ENCODE data around the gene NOC4L.
"Not testable (repeated sequence)": the region's sequence is repeated elsewhere in the genome, so short reads cannot be mapped to it uniquely, and the experiment has no call there.

The NOC4L gene

DNA sequence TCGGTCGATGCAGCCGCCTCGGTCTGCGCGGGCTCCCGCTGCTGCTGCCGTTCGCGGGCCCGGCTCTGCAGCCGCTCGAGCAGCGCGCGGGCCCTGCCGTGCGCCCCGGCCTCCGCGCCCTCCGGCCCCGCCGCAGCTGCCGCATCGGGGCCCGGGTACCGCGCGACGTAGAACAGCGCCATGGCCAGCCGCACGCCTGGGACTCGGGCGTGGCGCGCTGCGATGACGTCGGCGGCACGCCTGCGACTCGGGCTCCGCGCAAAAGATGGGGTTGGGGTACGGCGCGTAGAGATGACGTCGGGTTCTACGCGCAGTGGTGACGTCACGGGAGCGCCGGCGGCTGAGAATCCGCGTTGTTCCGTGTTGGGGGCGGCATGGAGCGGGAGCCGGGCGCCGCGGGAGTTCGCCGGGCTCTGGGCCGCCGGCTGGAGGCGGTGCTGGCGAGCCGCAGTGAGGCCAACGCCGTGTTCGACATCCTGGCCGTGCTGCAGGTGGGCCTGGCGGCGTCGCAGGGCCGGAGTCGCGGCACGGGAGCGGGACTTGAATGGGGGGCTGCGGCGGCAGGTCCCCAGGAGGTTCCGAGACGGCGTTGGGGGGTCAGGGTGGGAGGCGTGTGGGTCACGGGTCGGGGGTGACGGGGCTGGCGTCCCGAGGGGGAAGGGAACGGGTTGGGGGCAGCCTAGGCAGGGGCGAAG lies at the start of gene NOC4L, which contains the start of gene DDX51:
Gene NOC4L (plus strand): TSS at position 343 of the 695 bp plus-strand sequence. CDS start 32 bp downstream, at position 375.
Gene DDX51 (minus strand): TSS at position 205 of the 695 bp plus-strand sequence. CDS start 23 bp downstream, at position 182.
- H3K4me3 ChIP-seq (ENCODE audit: low read depth, low read length) = peak within 1 kb of the TSS; percentile 83

DNA sequence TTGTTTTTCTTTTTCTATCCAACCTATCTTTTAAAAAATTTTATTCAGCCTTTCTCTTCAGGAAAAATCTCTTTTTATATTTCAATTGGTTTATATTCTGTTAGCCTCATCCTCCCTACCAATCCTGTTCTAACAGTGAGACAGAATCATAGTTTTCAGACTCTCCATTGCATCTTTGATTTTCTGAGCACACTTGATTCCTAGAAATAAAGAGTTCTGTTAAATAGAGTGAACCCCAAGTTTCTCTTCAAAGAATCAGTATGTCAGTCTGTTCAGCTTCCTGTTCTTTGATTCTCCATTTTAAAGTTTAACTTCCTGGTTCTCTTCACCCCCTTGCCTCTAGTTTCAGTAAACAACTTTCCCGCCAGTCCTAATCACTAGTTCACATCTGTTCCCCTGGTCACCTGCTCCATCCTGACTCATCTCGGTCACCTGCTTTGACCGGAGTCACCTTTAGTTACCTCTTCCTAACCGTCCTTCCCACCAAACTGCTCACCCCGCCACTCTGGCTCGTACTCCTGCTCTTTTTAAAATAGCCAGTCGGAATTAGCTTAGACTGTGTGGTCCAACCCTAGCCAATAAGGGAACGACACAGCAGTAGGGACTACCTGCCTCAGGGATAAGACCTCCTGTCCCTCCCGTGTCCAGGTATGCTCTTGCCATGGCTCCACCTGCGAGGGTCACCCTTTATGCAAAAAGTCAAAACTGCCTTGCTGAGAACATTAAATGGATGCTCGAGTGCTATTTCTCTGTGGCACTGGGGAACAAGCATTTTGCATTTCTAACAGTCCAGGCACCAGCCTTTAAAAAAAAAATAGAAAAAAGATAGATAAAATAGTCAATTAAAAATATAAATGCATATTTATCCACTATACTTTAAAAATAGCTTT lies 48.5 kb upstream of the NOC4L start:
- H3K4me3 ChIP-seq (ENCODE audit: low read depth, low read length) = no peak overlapping the region

GRCh38 chr12:132099739-132100138 lies 44.5 kb upstream of the NOC4L start:
- no peak overlapping the region for H3K4me3 ChIP-seq (ENCODE audit: low read depth, low read length)

GRCh38 chr12:132100306-132101065 lies 43.8 kb upstream of the NOC4L start:
- no peak overlapping the region for H3K4me3 ChIP-seq (ENCODE audit: low read depth, low read length)

- H3K4me3 ChIP-seq (ENCODE audit: low read depth, low read length) = no peak overlapping the region
Observed at GRCh38 chr12:132102297-132102696, 42.0 kb upstream of the NOC4L start.

DNA sequence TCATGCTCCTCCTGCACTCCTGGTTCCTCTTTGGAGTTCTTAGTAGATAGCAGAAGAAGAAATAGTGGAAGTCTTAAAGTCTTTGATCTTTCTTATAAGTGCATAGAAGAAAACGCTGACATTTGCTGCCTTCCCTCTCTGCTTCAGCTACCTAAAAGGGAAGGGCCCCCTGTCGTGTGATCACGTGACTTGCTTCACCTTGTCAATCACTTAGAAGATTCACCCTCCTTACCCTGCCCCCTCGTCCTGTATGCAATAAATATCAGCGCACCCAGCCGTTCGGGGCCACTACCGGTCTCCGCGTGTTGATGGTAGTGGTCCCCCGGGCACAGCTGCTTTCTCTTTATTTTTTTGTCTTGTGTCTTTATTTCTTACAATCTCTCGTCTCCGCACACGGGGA lies 41.2 kb upstream of the NOC4L start:
- not testable (repeated sequence) for H3K4me3 ChIP-seq (ENCODE audit: low read depth, low read length)

DNA sequence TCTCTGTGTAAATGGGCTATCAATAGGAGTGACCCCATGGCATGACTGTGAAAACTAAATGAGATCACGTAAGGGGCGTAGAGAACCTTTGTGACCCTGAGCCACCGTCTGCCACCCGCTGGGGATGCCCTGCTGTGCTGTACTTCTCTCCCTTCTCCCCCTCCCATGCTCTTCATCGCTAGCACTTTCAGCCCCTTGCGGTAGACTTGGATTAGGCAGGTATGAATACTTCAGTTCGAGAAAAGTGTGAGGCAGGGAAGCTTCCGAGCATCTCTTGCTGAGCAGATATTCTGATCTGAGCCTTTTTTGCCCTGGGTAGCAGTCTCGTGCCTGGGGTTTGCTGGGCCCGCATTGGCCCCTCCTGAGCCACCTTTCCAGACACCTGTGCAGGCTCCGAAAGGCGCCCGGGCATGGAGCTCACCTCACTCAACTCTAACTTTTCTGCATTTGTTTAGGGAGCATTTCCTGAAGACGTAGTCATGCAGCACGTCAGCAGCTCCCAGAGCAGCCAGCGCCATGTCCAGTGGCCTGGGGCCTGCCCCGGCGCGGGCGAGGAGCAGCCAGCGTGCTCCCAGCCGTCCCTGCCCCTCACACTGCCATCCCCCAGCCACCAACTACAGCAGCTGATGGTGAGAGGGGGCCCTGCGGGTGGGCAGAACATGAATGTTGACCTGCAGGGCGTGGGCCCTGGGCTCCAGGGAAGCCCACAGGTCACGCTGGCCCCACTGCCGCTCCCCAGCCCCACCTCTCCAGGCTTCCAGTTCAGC lies 40.5 kb upstream of the NOC4L start:
- no peak overlapping the region for H3K4me3 ChIP-seq (ENCODE audit: low read depth, low read length)

- no peak overlapping the region for H3K4me3 ChIP-seq (ENCODE audit: low read depth, low read length)
Observed at GRCh38 chr12:132105467-132105866, 38.8 kb upstream of the NOC4L start.

DNA sequence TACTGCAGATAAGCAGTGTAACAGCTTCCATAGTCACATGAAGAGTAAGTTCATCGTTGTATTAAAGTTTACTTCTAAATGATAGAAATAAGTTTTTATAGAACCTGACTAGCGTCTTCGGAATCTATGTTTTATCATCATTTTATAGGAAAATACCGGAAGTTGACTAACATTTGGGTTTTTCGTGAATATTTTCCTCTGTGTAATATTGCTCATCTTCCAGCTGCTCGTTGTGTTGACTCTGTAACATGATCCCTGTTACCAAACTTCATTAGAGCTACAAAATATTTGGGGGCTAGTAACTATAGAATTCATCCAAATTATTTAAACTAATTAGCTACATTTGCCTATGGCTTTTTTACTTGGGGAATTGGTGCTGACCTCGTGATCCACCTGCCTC lies 37.3 kb upstream of the NOC4L start:
- H3K4me3 ChIP-seq (ENCODE audit: low read depth, low read length) = no peak overlapping the region

- no peak overlapping the region for H3K4me3 ChIP-seq (ENCODE audit: low read depth, low read length)
Observed at GRCh38 chr12:132108211-132108832, 35.9 kb upstream of the NOC4L start.

DNA sequence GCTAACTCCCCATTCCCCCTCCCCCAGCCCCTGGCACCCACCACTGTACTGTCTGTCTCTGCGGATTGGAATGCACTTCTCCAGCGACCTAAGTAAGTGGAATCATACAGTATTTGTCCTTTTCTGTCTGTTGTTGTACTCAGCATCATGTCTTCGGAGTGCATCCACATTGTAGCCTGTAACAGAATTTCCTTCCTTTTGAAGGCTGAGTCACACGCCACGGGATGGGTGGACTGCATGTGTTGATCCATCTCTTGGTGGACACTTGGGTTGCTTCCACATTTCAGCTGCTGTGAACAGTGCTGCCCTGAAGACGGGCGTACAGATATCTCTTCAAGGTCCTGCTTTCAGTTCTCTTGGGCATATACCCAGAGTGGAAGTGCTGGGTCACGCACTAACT lies 34.5 kb upstream of the NOC4L start:
- H3K4me3 ChIP-seq (ENCODE audit: low read depth, low read length) = no peak overlapping the region

DNA sequence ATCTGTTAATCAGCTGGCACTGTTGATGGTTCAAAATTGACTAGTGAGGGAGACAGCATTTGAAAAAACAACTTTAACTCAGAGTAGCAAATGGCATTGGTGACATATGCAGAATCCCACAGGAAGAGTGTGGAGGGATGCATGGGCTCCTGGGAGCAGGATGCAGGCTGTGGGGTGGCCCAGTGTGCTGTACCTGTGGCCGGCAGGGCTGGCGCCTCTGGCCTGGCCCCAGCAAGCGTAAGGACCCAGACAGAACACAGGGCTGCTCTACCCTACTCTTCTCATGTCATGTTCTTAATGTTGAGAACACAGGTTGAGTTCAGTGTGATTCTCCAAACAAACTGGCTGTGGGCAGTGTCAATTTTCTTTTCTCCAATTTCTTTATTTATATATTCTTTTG lies 33.6 kb upstream of the NOC4L start:
- no peak overlapping the region for H3K4me3 ChIP-seq (ENCODE audit: low read depth, low read length)

DNA sequence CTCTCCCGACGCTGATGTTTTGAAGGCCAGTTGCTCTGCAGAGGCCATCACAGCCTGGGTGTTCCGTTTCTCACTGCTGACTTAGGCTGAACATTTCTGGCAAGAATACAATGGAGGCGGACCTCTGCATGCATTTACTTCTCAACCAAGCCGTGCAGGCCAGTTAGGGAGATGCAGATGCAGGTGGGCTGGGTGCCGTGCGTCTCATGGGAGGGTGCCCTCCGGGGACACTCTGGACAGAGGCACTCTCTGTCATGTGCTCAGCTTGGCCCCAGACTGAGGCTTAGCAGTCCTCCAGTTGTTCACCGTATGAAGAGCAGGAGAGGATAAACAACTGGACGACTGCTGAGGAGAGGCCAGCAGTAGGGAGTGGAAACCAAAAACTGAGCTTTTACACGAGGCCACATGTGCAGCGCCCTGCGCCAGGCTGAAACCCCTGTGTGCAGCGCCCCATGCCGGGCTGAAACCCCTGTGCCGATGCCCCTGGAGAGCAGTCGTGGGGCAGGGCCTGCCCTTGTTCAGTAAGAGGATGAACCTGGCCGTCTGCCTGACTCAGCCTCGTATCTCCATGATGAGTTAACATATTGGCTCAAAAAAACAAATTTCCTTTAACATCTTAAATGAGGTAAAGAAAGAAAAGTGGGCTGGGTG lies 32.5 kb upstream of the NOC4L start:
- no peak overlapping the region for H3K4me3 ChIP-seq (ENCODE audit: low read depth, low read length)

GRCh38 chr12:132114667-132115066 lies 29.6 kb upstream of the NOC4L start:
- H3K4me3 ChIP-seq (ENCODE audit: low read depth, low read length) = no peak overlapping the region

- H3K4me3 ChIP-seq (ENCODE audit: low read depth, low read length) = no peak overlapping the region
Observed at GRCh38 chr12:132115500-132115899, 28.8 kb upstream of the NOC4L start.

GRCh38 chr12:132116709-132117557 lies 27.3 kb upstream of the NOC4L start:
- H3K4me3 ChIP-seq (ENCODE audit: low read depth, low read length) = no peak overlapping the region

GRCh38 chr12:132117558-132117875 lies 26.7 kb upstream of the NOC4L start:
- H3K4me3 ChIP-seq (ENCODE audit: low read depth, low read length) = no peak overlapping the region

DNA sequence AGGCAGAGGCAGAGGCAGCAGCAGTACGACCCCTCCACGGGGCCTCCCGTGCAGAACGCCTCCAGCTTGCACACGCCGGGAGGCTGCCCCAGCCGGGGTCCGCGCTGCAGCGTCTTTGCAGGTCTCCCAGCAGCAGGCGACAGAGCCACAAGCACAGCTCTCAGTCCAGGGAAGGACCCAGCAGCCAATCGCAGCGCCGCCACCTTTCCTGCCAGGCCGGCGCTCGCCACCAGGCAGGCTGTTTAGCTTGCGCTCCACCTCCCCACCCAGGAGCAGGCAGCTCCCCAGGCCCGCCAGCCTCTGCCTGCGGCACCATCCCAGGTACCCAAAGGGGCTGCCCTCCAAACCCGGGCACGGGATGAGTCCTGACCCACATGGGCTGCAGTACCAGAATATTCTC lies 25.4 kb upstream of the NOC4L start:
- no peak overlapping the region for H3K4me3 ChIP-seq (ENCODE audit: low read depth, low read length)

GRCh38 chr12:132121283-132121682 lies 23.0 kb upstream of the NOC4L start:
- no peak overlapping the region for H3K4me3 ChIP-seq (ENCODE audit: low read depth, low read length)
